Fibroblast of skin of right biceps (primary cell): Measurements from ENCODE around the gene DIRAS1.
"Not testable (repeated sequence)": the region's sequence is repeated elsewhere in the genome, so short reads cannot be mapped to it uniquely, and the experiment has no call there.

Experiments used
- DNase-seq: peaks from one replicate; pipeline ENCODE4 v3.0.0-alpha.2; 2013

Gene DIRAS1

GRCh38 chr19:2668175-2668763, 52.9 kb downstream of the DIRAS1 start:
- no peak for DNase-seq

- not testable (repeated sequence) for DNase-seq
Observed at GRCh38 chr19:2667349-2667748, 53.8 kb downstream of the DIRAS1 start.

- no peak for DNase-seq
Observed at GRCh38 chr19:2666344-2666994, 54.7 kb downstream of the DIRAS1 start.

DNA sequence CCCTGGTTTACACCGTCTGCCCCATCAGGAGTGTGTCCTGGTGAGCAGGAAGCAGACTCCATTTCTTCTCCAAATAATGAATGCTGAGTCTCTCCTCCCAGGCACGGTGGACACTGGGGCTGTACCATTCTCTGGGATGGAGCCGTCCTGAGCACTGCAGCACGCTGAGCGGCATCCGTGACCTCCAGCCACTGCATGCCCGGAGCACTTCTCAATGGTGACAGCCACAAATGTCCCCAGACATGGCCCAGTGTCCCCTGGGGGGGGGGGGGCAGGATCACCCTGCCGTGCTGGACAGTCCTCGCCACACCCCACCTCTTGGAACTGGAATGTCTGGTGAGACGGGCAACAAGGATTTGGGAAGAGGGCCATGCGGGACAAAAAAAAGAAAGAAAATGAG, 56.1 kb downstream of the DIRAS1 start:
- DNase-seq: no peak
